GM23338 (cell line): ENCODE measurements around the gene MS4A15. TPM values are rescaled to one million over a fixed set of nuclear protein-coding genes. Genes with fewer than 3 reads are reported as not detected.

Experiments
- ATAC-seq: fragments of 200-7000 bp; cut with Tn5 transposase; 3 replicates; pipeline ENCODE4 v1.9.1; 2020
- DNase-seq: peaks from one replicate; pipeline ENCODE4 v3.0.0-alpha.2; 2015; ENCODE audit warnings: low spot score
- H2AFZ ChIP-seq: fragments of 200-600 bp; sonication (generic); 2 replicates; pipeline ENCODE4 v1.8.0; 2016; ENCODE audit warnings: antibody characterized with exemption, mild to moderate bottlenecking, moderate library complexity
- H3F3A ChIP-seq: fragments of 200-600 bp; sonication (generic); replicated peaks from 2 replicates; pipeline ENCODE4 v1.8.0; 2017; ENCODE audit warnings: antibody characterized with exemption, mixed run types, low read depth
- H3K27ac ChIP-seq: fragments of 200-600 bp; sonication (generic); 2 replicates; pipeline ENCODE4 v1.6.1; 2016; ENCODE audit warnings: low read depth
- H3K27me3 ChIP-seq: fragments of 200-600 bp; sonication (generic); 2 replicates; pipeline ENCODE4 v1.8.0; 2016; ENCODE audit warnings: mild to moderate bottlenecking, mixed run types, moderate library complexity; ENCODE audit not compliant: insufficient read depth
- H3K36me3 ChIP-seq: fragments of 200-600 bp; sonication (generic); 2 replicates; pipeline ENCODE4 v1.8.0; 2016; ENCODE audit warnings: mild to moderate bottlenecking; ENCODE audit not compliant: insufficient read depth
- H3K4me1 ChIP-seq: fragments of 200-600 bp; sonication (generic); 2 replicates; pipeline ENCODE4 v1.8.0; 2016; ENCODE audit warnings: mild to moderate bottlenecking, moderate library complexity; ENCODE audit not compliant: insufficient read depth
- H3K4me2 ChIP-seq: fragments of 200-600 bp; sonication (generic); 2 replicates; pipeline ENCODE4 v1.7.1; 2017; ENCODE audit warnings: mixed run types
- H3K4me3 ChIP-seq: fragments of 200-600 bp; sonication (generic); 2 replicates; pipeline ENCODE4 v1.6.1; 2016; ENCODE audit warnings: mixed run types
- H3K79me2 ChIP-seq: fragments of 200-600 bp; sonication (generic); replicated peaks from 2 replicates; pipeline ENCODE4 v1.8.0; 2017; ENCODE audit warnings: mild to moderate bottlenecking; ENCODE audit not compliant: insufficient read depth
- H3K9me2 ChIP-seq: fragments of 200-600 bp; sonication (generic); 2 replicates; pipeline ENCODE4 v1.8.0; 2017; ENCODE audit not compliant: insufficient read depth
- H4K20me1 ChIP-seq: fragments of 200-600 bp; sonication (generic); replicated peaks from 2 replicates; pipeline ENCODE4 v1.8.0; 2017; ENCODE audit warnings: mild to moderate bottlenecking; ENCODE audit not compliant: insufficient read depth
- H3K27ac Mint-ChIP-seq: 2 replicates; pipeline ENCODE4 v1.8.0; 2020; ENCODE audit warnings: inconsistent platforms, mild to moderate bottlenecking, moderate library complexity, mixed read lengths
- H3K27me3 Mint-ChIP-seq: 3 replicates; pipeline ENCODE4 v1.8.0; 2022; ENCODE audit warnings: low read depth, mild to moderate bottlenecking, moderate library complexity, mixed read lengths, inconsistent platforms; ENCODE audit not compliant: insufficient read depth, poor library complexity
- H3K36me3 Mint-ChIP-seq: 3 replicates; pipeline ENCODE4 v1.8.0; 2021; ENCODE audit warnings: low read depth, mild to moderate bottlenecking, inconsistent platforms, moderate library complexity, mixed read lengths
- H3K4me1 Mint-ChIP-seq: 3 replicates; pipeline ENCODE4 v1.8.0; 2020; ENCODE audit warnings: mild to moderate bottlenecking, inconsistent platforms, mixed read lengths
- H3K4me3 Mint-ChIP-seq: 3 replicates; pipeline ENCODE4 v1.8.0; 2021; ENCODE audit warnings: moderate library complexity, mild to moderate bottlenecking, inconsistent platforms, mixed read lengths
- H3K9me3 Mint-ChIP-seq: 3 replicates; pipeline ENCODE4 v1.8.0; 2020; ENCODE audit warnings: moderate library complexity, mild to moderate bottlenecking, inconsistent platforms, mixed read lengths
- CTCF ChIP-seq, 2 experiments: fragments of 200-600 bp in 1 of 2; sonication (generic) in 1 of 2; conservative IDR thresholded peaks; 2 replicates each; pipeline versions ENCODE4 v1.5.1 to v1.6.1; 2016 to 2017; ENCODE audit warnings: antibody characterized with exemption in 2 of 2, low read depth in 2 of 2, mild to moderate bottlenecking in 2 of 2, moderate library complexity in 1 of 2
- JUNB ChIP-seq: IDR thresholded peaks from one replicate; pipeline ENCODE4 v1.6.1; 2016; ENCODE audit warnings: antibody characterized with exemption; ENCODE audit not compliant: unreplicated experiment
- REST ChIP-seq: IDR thresholded peaks from one replicate; pipeline ENCODE4 v1.6.1; 2018; ENCODE audit warnings: antibody characterized with exemption; ENCODE audit not compliant: unreplicated experiment
- STAT1 ChIP-seq: IDR thresholded peaks from one replicate; pipeline ENCODE4 v1.6.1; 2016; ENCODE audit warnings: antibody characterized with exemption; ENCODE audit not compliant: unreplicated experiment
- ZNF114 ChIP-seq: fragments of 250-450 bp; sonication (Bioruptor Pico); IDR thresholded peaks from 2 replicates; pipeline ENCODE4 v1.5.0; 2020; ENCODE audit warnings: mild to moderate bottlenecking, moderate library complexity
- ZNF331 ChIP-seq: fragments of 250-450 bp; sonication (Bioruptor Pico); IDR thresholded peaks from 2 replicates; pipeline ENCODE4 v1.5.0; 2020; ENCODE audit warnings: low read depth, mild to moderate bottlenecking, moderate library complexity
- ZNF462 ChIP-seq: fragments of 250-450 bp; sonication (Bioruptor Pico); IDR thresholded peaks from 2 replicates; pipeline ENCODE4 v1.5.0; 2020; ENCODE audit warnings: mild to moderate bottlenecking, moderate library complexity
- polyA plus RNA-seq: library from polyadenylated mRNA; unstranded; fragments of >200 nt; fragmentation: Nextera tagmentation; extraction: Ambion mirVana; gene quantifications from 2 replicates; pipeline ENCODE4 v1.2.1, GENCODE V29; 2016
- total RNA-seq: library from RNA; depleted of rRNA; stranded (reverse); fragments of >200 nt; shearing (Covaris generic); gene quantifications from 2 replicates; pipeline ENCODE4 v1.2.3, GENCODE V29; 2014

The MS4A15 gene
- total and polyA plus RNA-seq, 2 experiments from 2014 or later = 0.44 TPM; not detected in 1

GRCh38 chr11:60706931-60707330, 49.7 kb upstream of the MS4A15 start (continued):
- TF ChIP-seq ZNF462 (CRISPR knock-in tag) = no peak
- TF ChIP-seq ZNF114 (CRISPR knock-in tag) = no peak
- no peak for TF ChIP-seq REST
- TF ChIP-seq STAT1 = no peak
- TF ChIP-seq ZNF331 (CRISPR knock-in tag) = no peak
- no peak for TF ChIP-seq JUNB

- Mint-ChIP-seq H3K4me1 (no peaks in the 10 kb centered on the region), H3K9me3 (no peaks in the 10 kb centered on the region; the same call in 2 of the 3 replicates)
- no peak overlapping the region for H3K4me3 ChIP-seq
These were observed 46.2 kb upstream of the MS4A15 start for GRCh38 chr11:60710482-60710881.

More at GRCh38 chr11:60710482-60710881, 46.2 kb upstream of the MS4A15 start:
- ATAC-seq (peak; percentile 84), DNase-seq (peak; percentile 66)
- no peak overlapping the region for H3K4me3 Mint-ChIP-seq
- H3K4me1 ChIP-seq = no peaks in the 10 kb centered on the region
- H3K27me3 Mint-ChIP-seq = peaks cover 9% of the 10 kb centered on the region
- H3K9me2 ChIP-seq = peaks cover 3% of the 10 kb centered on the region; the same call in 1 of the 2 replicates
- H3K27ac ChIP-seq = no peak overlapping the region
- H3K27me3 ChIP-seq = no peaks in the 10 kb centered on the region
- no peak overlapping the region for H3K27ac Mint-ChIP-seq
- peak overlapping the region; percentile 59; the same call in 1 of the 2 replicates for H2AFZ ChIP-seq
- no peak overlapping the region for H3K4me2 ChIP-seq
- no peaks in the 10 kb centered on the region for H4K20me1 ChIP-seq
- no peaks in the 10 kb centered on the region for H3K79me2 ChIP-seq
- peak; percentile 54 for TF ChIP-seq CTCF (conservative IDR thresholded peaks at IDR 0.05; ENCODE audit: low read depth in 2 of 2)
- TF ChIP-seq ZNF331 (CRISPR knock-in tag) = no peak
- no peak for TF ChIP-seq REST
- no peaks in the 10 kb centered on the region for H3F3A ChIP-seq
- no peaks in the 10 kb centered on the region for H3K36me3 Mint-ChIP-seq
- H3K36me3 ChIP-seq = no peaks in the 10 kb centered on the region; the same call in 1 of the 2 replicates
